ENCODE measurements around the gene GDF10.

The GDF10 gene

GRCh38 chr10:47335906-47336305 lies 35.9 kb downstream of the GDF10 start:
- in situ Hi-C loops (cut with HindIII; ENCODE audit: low sequenced_read_pairs), result no loop called here
- H3K4me3 ChIP-seq (ENCODE audit: low read depth, low read length), result no peak overlapping the region
- no peak for DNase-seq (ENCODE audit: low read depth)
- no peak for TF ChIP-seq CTCF (IDR thresholded peaks at IDR 0.05; ENCODE audit: low read depth, low read length, missing control alignments)

GRCh38 chr10:47336387-47337134 lies 36.6 kb downstream of the GDF10 start:
- TF ChIP-seq CTCF (IDR thresholded peaks at IDR 0.05; ENCODE audit: low read depth, low read length, missing control alignments), result no peak
- no peak overlapping the region for H3K4me3 ChIP-seq (ENCODE audit: low read depth, low read length)
- in situ Hi-C loops (cut with HindIII; ENCODE audit: low sequenced_read_pairs), result no loop called here
- DNase-seq (ENCODE audit: low read depth), result no peak

- in situ Hi-C loops (cut with HindIII; ENCODE audit: low sequenced_read_pairs), result no loop called here
- no peak overlapping the region for H3K4me3 ChIP-seq (ENCODE audit: low read depth, low read length)
- TF ChIP-seq CTCF (IDR thresholded peaks at IDR 0.05; ENCODE audit: low read depth, low read length, missing control alignments), result no peak
- no peak for DNase-seq (ENCODE audit: low read depth)
These were observed 37.3 kb downstream of the GDF10 start for GRCh38 chr10:47337310-47337709.

- in situ Hi-C loops (cut with HindIII; ENCODE audit: low sequenced_read_pairs), result no loop called here
- TF ChIP-seq CTCF (IDR thresholded peaks at IDR 0.05; ENCODE audit: low read depth, low read length, missing control alignments), result no peak
- no peak for DNase-seq (ENCODE audit: low read depth)
- H3K4me3 ChIP-seq (ENCODE audit: low read depth, low read length), result no peak overlapping the region
These were observed 39.3 kb downstream of the GDF10 start for GRCh38 chr10:47339186-47339735.

- in situ Hi-C loops (cut with HindIII; ENCODE audit: low sequenced_read_pairs), result no loop called here
- no peak for TF ChIP-seq CTCF (IDR thresholded peaks at IDR 0.05; ENCODE audit: low read depth, low read length, missing control alignments)
- DNase-seq (ENCODE audit: low read depth), result no peak
- H3K4me3 ChIP-seq (ENCODE audit: low read depth, low read length), result no peak overlapping the region
These were observed 40.0 kb downstream of the GDF10 start for GRCh38 chr10:47339759-47340607.

- in situ Hi-C loops (cut with HindIII; ENCODE audit: low sequenced_read_pairs), result no loop called here
- peak; percentile 95 for TF ChIP-seq CTCF (IDR thresholded peaks at IDR 0.05; ENCODE audit: low read depth, low read length, missing control alignments)
- DNase-seq (ENCODE audit: low read depth), result peak; percentile 22
These were observed 40.7 kb downstream of the GDF10 start for GRCh38 chr10:47340608-47341170.

More at GRCh38 chr10:47340608-47341170, 40.7 kb downstream of the GDF10 start:
- no peak overlapping the region for H3K4me3 ChIP-seq (ENCODE audit: low read depth, low read length)
